Renal cortical epithelial cell (primary cell): ENCODE measurements around the gene TALDO1. TPM values are rescaled to one million over a fixed set of nuclear protein-coding genes. Genes with fewer than 3 reads are reported as not detected.
A peak's percentile ranks its signal among the peaks of the same experiment; 100 is the strongest.

Experiments used
- DNase-seq: peaks from one replicate; pipeline ENCODE4 v3.0.0-alpha.2; 2011; ENCODE audit warnings: low read depth
- total RNA-seq: library from RNA; depleted of rRNA; stranded (reverse); fragments of >200 nt; gene quantifications from 2 replicates; pipeline ENCODE4 v1.2.3, GENCODE V29; 2014

TALDO1 gene
- total RNA-seq, 1 donor from 2014 or later: 188 TPM

GRCh38 chr11:787084-787675 is 39.9 kb downstream of the TALDO1 start:
- no peak for DNase-seq

GRCh38 chr11:788009-788640 is 40.9 kb downstream of the TALDO1 start:
- DNase-seq: no peak

- DNase-seq: no peak
Observed at GRCh38 chr11:788953-789940, 42.0 kb downstream of the TALDO1 start.

GRCh38 chr11:789943-790342 is 42.7 kb downstream of the TALDO1 start, which contains the start of gene CEND1:
TSS of gene CEND1 (minus strand) at chr11:790090. CDS start at chr11:788576, 1,514 bp downstream.
- no peak for DNase-seq

- DNase-seq: no peak
Observed at GRCh38 chr11:790721-791564, 43.7 kb downstream of the TALDO1 start.

GRCh38 chr11:791658-792534 is 44.6 kb downstream of the TALDO1 start:
- DNase-seq: no peak

GRCh38 chr11:792535-792821 is 45.2 kb downstream of the TALDO1 start:
- no peak for DNase-seq

- DNase-seq: no peak
Observed at GRCh38 chr11:792873-793272, 45.6 kb downstream of the TALDO1 start.

GRCh38 chr11:793556-793955 is 46.3 kb downstream of the TALDO1 start:
- no peak for DNase-seq

- DNase-seq: no peak
Observed at GRCh38 chr11:794013-794765, 46.9 kb downstream of the TALDO1 start.

GRCh38 chr11:794766-795633 is 47.7 kb downstream of the TALDO1 start:
- DNase-seq: no peak

- peak; percentile 46 for DNase-seq
Observed at GRCh38 chr11:795634-796564, 48.6 kb downstream of the TALDO1 start.

GRCh38 chr11:796565-797295 is 49.5 kb downstream of the TALDO1 start:
- no peak for DNase-seq

- peak; percentile 42 for DNase-seq
Observed at GRCh38 chr11:797296-798092, 50.2 kb downstream of the TALDO1 start.

GRCh38 chr11:798093-798713 is 50.9 kb downstream of the TALDO1 start, which contains the start of gene SLC25A22:
TSS of gene SLC25A22 (minus strand) at chr11:798281. CDS start at chr11:795006, 3,275 bp downstream.
- DNase-seq: peak; percentile 19
